K562 (cell line): Measurements from ENCODE around the gene SMAD3.

Experiments
- E4F1 ChIP-seq: fragments of 250-450 bp; sonication (Bioruptor Pico); IDR thresholded peaks from 2 replicates; pipeline ENCODE4 v1.5.0; 2021; ENCODE audit warnings: mild to moderate bottlenecking, borderline replicate concordance
- EP300 ChIP-seq: IDR thresholded peaks from 2 replicates; pipeline ENCODE4 v1.6.1; 2012; ENCODE audit warnings: low read length, improper control_type of control experiment
- FOS ChIP-seq: IDR thresholded peaks from 3 replicates; pipeline ENCODE4 v1.6.1; 2011; ENCODE audit not compliant: insufficient read length; ENCODE audit errors: extremely low read depth
- PML ChIP-seq: IDR thresholded peaks from 2 replicates; pipeline ENCODE4 v1.6.1; 2012; ENCODE audit warnings: low read length, inconsistent platforms
- TF ChIP-seq, protein P1 (sequence below), 3 experiments: IDR thresholded peaks in 2 of 3; conservative IDR thresholded peaks in 1 of 3; 2 replicates each; pipeline ENCODE4 v1.5.1; 2011 to 2012; ENCODE audit warnings: low read length in 3 of 3, mild to moderate bottlenecking in 3 of 3, control low read depth in 2 of 3, improper control_type of control experiment in 1 of 3, inconsistent platforms in 1 of 3, low read depth in 1 of 3, mixed read lengths in 1 of 3, moderate library complexity in 1 of 3; ENCODE audit not compliant: insufficient read depth in 2 of 3

GRCh38 chr15:67018026-67018425 is 47.4 kb upstream of the SMAD3 start:
- TF ChIP-seq, protein P1, sequence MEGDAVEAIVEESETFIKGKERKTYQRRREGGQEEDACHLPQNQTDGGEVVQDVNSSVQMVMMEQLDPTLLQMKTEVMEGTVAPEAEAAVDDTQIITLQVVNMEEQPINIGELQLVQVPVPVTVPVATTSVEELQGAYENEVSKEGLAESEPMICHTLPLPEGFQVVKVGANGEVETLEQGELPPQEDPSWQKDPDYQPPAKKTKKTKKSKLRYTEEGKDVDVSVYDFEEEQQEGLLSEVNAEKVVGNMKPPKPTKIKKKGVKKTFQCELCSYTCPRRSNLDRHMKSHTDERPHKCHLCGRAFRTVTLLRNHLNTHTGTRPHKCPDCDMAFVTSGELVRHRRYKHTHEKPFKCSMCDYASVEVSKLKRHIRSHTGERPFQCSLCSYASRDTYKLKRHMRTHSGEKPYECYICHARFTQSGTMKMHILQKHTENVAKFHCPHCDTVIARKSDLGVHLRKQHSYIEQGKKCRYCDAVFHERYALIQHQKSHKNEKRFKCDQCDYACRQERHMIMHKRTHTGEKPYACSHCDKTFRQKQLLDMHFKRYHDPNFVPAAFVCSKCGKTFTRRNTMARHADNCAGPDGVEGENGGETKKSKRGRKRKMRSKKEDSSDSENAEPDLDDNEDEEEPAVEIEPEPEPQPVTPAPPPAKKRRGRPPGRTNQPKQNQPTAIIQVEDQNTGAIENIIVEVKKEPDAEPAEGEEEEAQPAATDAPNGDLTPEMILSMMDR (IDR thresholded peaks at IDR 0.05 in 2 of 3, conservative IDR thresholded peaks at IDR 0.05 in 1 of 3; ENCODE audit: insufficient read depth in 2 of 3, low read depth in 1 of 3, low read length in 3 of 3), result no peak
- TF ChIP-seq E4F1 (CRISPR knock-in tag) (no peak), EP300 (no peak), FOS (no peak), PML (no peak)
